K562 (cell line): ENCODE measurements around the gene PRKAG1. TPM values are rescaled to one million over a fixed set of nuclear protein-coding genes. Genes with fewer than 3 reads are reported as not detected.

Experiments
- ATF1 ChIP-seq, 2 experiments: fragments of 450-650 bp in 1 of 2; IDR thresholded peaks; 2 replicates each; pipeline ENCODE4 v1.6.1; 2016; ENCODE audit warnings: missing compliant biosample characterization in 1 of 2, missing genetic modification characterization in 1 of 2
- ATF7 ChIP-seq: fragments of 450-650 bp; IDR thresholded peaks from 2 replicates; pipeline ENCODE4 v1.7.1; 2014; ENCODE audit warnings: mild to moderate bottlenecking, moderate library complexity
- BRF2 ChIP-seq: IDR thresholded peaks from 3 replicates; pipeline ENCODE4 v1.6.1; 2011; ENCODE audit warnings: borderline replicate concordance, mild to moderate bottlenecking; ENCODE audit not compliant: insufficient read length, insufficient read depth
- CBX8 ChIP-seq: fragments of 200-600 bp; sonication (generic); IDR thresholded peaks from 2 replicates; pipeline ENCODE4 v1.6.1; 2012; ENCODE audit warnings: borderline replicate concordance, mixed run types, low read depth, mild to moderate bottlenecking, moderate library complexity, mixed read lengths, low read length, control low read depth, inconsistent platforms; ENCODE audit not compliant: poor library complexity, severe bottlenecking; ENCODE audit errors: extremely low read depth
- HDAC1 ChIP-seq, 2 experiments: fragments of 450-650 bp; IDR thresholded peaks; 2 replicates each; pipeline ENCODE4 v1.6.1; 2016 to 2017; ENCODE audit warnings: inconsistent platforms in 1 of 2, mild to moderate bottlenecking in 1 of 2, moderate library complexity in 1 of 2
- LARP7 ChIP-seq: fragments of 450-650 bp; IDR thresholded peaks from 2 replicates; pipeline ENCODE4 v1.6.1; 2016
- MCM5 ChIP-seq: fragments of 450-650 bp; IDR thresholded peaks from 2 replicates; pipeline ENCODE4 v1.6.1; 2016; ENCODE audit warnings: low read depth
- POLR2G ChIP-seq: fragments of 200-400 bp; formaldehyde crosslinking; IDR thresholded peaks from 2 replicates; pipeline ENCODE4 v1.6.1; 2017; ENCODE audit warnings: low read depth, mild to moderate bottlenecking, antibody characterized with exemption, low read length, moderate library complexity
- POU5F1 ChIP-seq: fragments of 150-350 bp; IDR thresholded peaks from 2 replicates; pipeline ENCODE4 v1.6.1; 2014; ENCODE audit warnings: borderline replicate concordance, low read length, low read depth, mild to moderate bottlenecking; ENCODE audit not compliant: partially characterized antibody
- RBM15 ChIP-seq: fragments of 200-400 bp; formaldehyde crosslinking; IDR thresholded peaks from 2 replicates; pipeline ENCODE4 v1.6.1; 2018; ENCODE audit warnings: mild to moderate bottlenecking, low read length, moderate library complexity; ENCODE audit not compliant: insufficient read depth
- RBM39 ChIP-seq: fragments of 200-400 bp; formaldehyde crosslinking; optimal IDR thresholded peaks from 2 replicates; pipeline ENCODE3; 2018; ENCODE audit warnings: low read depth, low read length
- SIX5 ChIP-seq, 2 experiments: IDR thresholded peaks; 2 replicates each; pipeline ENCODE4 v1.6.1; 2011; ENCODE audit warnings: low read length in 2 of 2, borderline replicate concordance in 1 of 2, low read depth in 1 of 2, mild to moderate bottlenecking in 1 of 2, moderate library complexity in 1 of 2; ENCODE audit not compliant: insufficient read depth in 1 of 2
- SMC3 ChIP-seq: conservative IDR thresholded peaks from 2 replicates; pipeline ENCODE4 v1.6.1; 2011; ENCODE audit warnings: low read depth, low read length, improper control_type of control experiment; ENCODE audit not compliant: insufficient read depth
- TEAD1 ChIP-seq, 2 experiments: fragments of 450-650 bp in 1 of 2; sonication (generic) in 1 of 2; formaldehyde crosslinking; IDR thresholded peaks; 2 replicates each; pipeline versions ENCODE4 v1.4.0 to v1.8.0; 2020 to 2022; ENCODE audit warnings: mild to moderate bottlenecking in 2 of 2, missing genetic modification reagents in 1 of 2
- TRIM24 ChIP-seq, 2 experiments: fragments of 450-650 bp; IDR thresholded peaks; 2 replicates each; pipeline ENCODE4 v1.6.1; 2016
- YBX1 ChIP-seq: fragments of 450-650 bp; IDR thresholded peaks from 2 replicates; pipeline ENCODE4 v1.7.1; 2016; ENCODE audit warnings: mild to moderate bottlenecking
- ZBTB17 ChIP-seq: fragments of 450-650 bp; formaldehyde crosslinking; IDR thresholded peaks from 2 replicates; pipeline ENCODE4 v1.4.0; 2020; ENCODE audit warnings: mild to moderate bottlenecking
- ZFP91 ChIP-seq: sonication (generic); formaldehyde crosslinking; IDR thresholded peaks from 2 replicates; pipeline ENCODE4 v1.8.0; 2022; ENCODE audit warnings: mild to moderate bottlenecking, missing genetic modification reagents
- ZNF121 ChIP-seq: sonication (generic); formaldehyde crosslinking; conservative IDR thresholded peaks from 2 replicates; pipeline ENCODE4 v1.8.0; 2022; ENCODE audit warnings: missing genetic modification reagents
- ZNF134 ChIP-seq: fragments of 250-450 bp; sonication (Bioruptor Pico); conservative IDR thresholded peaks from 2 replicates; pipeline ENCODE4 v1.4.0; 2020
- ZNF263 ChIP-seq: sonication (generic); formaldehyde crosslinking; IDR thresholded peaks from 2 replicates; pipeline ENCODE4 v1.8.0; 2022; ENCODE audit warnings: mild to moderate bottlenecking, missing genetic modification reagents, borderline replicate concordance
- ZNF280B ChIP-seq: fragments of 250-450 bp; sonication (Bioruptor Pico); IDR thresholded peaks from 2 replicates; pipeline ENCODE4 v1.5.1; 2021; ENCODE audit warnings: mild to moderate bottlenecking
- ZNF740 ChIP-seq, 3 experiments: fragments of 200-800 bp in 1 of 3; sonication (Bioruptor generic) in 1 of 3; sonication (generic) in 1 of 3; formaldehyde crosslinking in 1 of 3; IDR thresholded peaks; 2 replicates each; pipeline versions ENCODE4 v1.6.1 to v1.8.0; 2016 to 2022; ENCODE audit warnings: mild to moderate bottlenecking in 2 of 3, missing compliant biosample characterization in 2 of 3, missing genetic modification characterization in 2 of 3, missing genetic modification reagents in 1 of 3
- polyA plus RNA-seq, 8 experiments: library from polyadenylated mRNA; depleted of rRNA in 4 of 8; stranded (reverse) in 5 of 8; unstranded in 3 of 8; fragments of >200 nt; fragmentation: Nextera tagmentation in 2 of 8; fragmentation: Illumina TruSeq in 1 of 8; extraction: Ambion mirVana in 2 of 8; extraction: Trizol in 1 of 8; gene quantifications; 2 replicates each; pipeline versions ENCODE4 v1.2.1 to v1.2.3, GENCODE V29; 2011 to 2014; ENCODE audit warnings: inconsistent platforms in 1 of 8, missing spikeins in 1 of 8
- total RNA-seq, 7 experiments: library from RNA; depleted of rRNA in 6 of 7; stranded (reverse); fragments of >200 nt in 6 of 7; fragmentation: Illumina TruSeq in 2 of 7; extraction: Trizol in 2 of 7; gene quantifications; 2 replicates each; pipeline versions ENCODE4 v1.2.1 to v1.2.3, GENCODE V29; 2011 to 2021; ENCODE audit warnings: low replicate concordance in 1 of 7

The PRKAG1 gene
- total and polyA plus RNA-seq, 9 of the 15 experiments (the other 6 are each of a cell fraction or from before 2014, with no cell fraction given), result 51.1 to 126 (median 79.1) TPM

GRCh38 chr12:48995086-48995879 lies 23.3 kb downstream of the PRKAG1 start (continued):
- TF ChIP-seq POU5F1 (no peak), TRIM24 (IDR thresholded peaks at IDR 0.05) (no peak), ZNF121 (no peak), HDAC1 (IDR thresholded peaks at IDR 0.05) (no peak), RBM39 (no peak), ZNF263 (CRISPR knock-in tag) (no peak), ZNF134 (CRISPR knock-in tag) (no peak), YBX1 (no peak), ZBTB17 (CRISPR knock-in tag) (no peak), ZFP91 (CRISPR knock-in tag) (no peak), SMC3 (peak; percentile 57), ZNF280B (no peak), LARP7 (no peak), POLR2G (no peak), ATF1 (CRISPR knock-in tag; IDR thresholded peaks at IDR 0.05) (no peak), ATF1 (tag; IDR thresholded peaks at IDR 0.05) (no peak), ZNF740 (CRISPR knock-in tag; IDR thresholded peaks at IDR 0.05) (no peak), ZNF740 (tag; IDR thresholded peaks at IDR 0.05) (no peak), ATF7 (no peak), RBM15 (no peak), TEAD1 (CRISPR knock-in tag; IDR thresholded peaks at IDR 0.05) (no peak), MCM5 (no peak), BRF2 (no peak), SIX5 (IDR thresholded peaks at IDR 0.05; ENCODE audit: borderline replicate concordance in 1 of 2, insufficient read depth in 1 of 2, low read depth in 1 of 2, low read length in 2 of 2) (no peak), CBX8 (no peak)
